Muscle layer of duodenum (tissue), 2 donors: Measurements from ENCODE around the gene ITGA4.

Experiments
- H3K27ac ChIP-seq: one replicate; pipeline ENCODE4 v1.7.0; 2013; ENCODE audit warnings: mild to moderate bottlenecking, low read length
- H3K27me3 ChIP-seq: one replicate; pipeline ENCODE4 v1.7.0; 2013; ENCODE audit warnings: low read depth, mild to moderate bottlenecking, control low read depth, low read length
- H3K36me3 ChIP-seq, 2 donors: one replicate each; pipeline ENCODE4 v1.7.0; 2013; ENCODE audit warnings: low read length in 2 of 2, control low read depth in 1 of 2, mild to moderate bottlenecking in 1 of 2; ENCODE audit not compliant: insufficient read depth in 2 of 2, control insufficient read depth in 1 of 2
- H3K4me1 ChIP-seq, 2 donors: one replicate each; pipeline ENCODE4 v1.7.0; 2013; ENCODE audit warnings: low read length in 2 of 2, mild to moderate bottlenecking in 2 of 2, control low read depth in 1 of 2, moderate library complexity in 1 of 2; ENCODE audit not compliant: insufficient read depth in 2 of 2, control insufficient read depth in 1 of 2
- H3K4me3 ChIP-seq, 2 donors: one replicate each; pipeline ENCODE4 v1.7.0; 2013; ENCODE audit warnings: low read length in 2 of 2, low read depth in 1 of 2, mild to moderate bottlenecking in 1 of 2
- H3K9me3 ChIP-seq, 2 donors: one replicate each; pipeline ENCODE4 v1.7.0; 2013; ENCODE audit warnings: low read length in 2 of 2, control low read depth in 1 of 2, mild to moderate bottlenecking in 1 of 2; ENCODE audit not compliant: control insufficient read depth in 1 of 2
- donor health status: healthy.

ITGA4 gene

GRCh38 chr2:181457121-181457740 lies at the start of gene ITGA4:
Gene ITGA4 (plus strand): TSS chr2:181457386. CDS start chr2:181457655, 269 bp downstream.
- no peaks in the 10 kb centered on the region for H3K27me3 ChIP-seq
- H3K4me3 ChIP-seq: peak within 1 kb of the TSS; percentile 63 to 78
- no peaks in the 10 kb centered on the region for H3K9me3 ChIP-seq
- peaks cover 0 to 24% of the 10 kb centered on the region in 2 donors for H3K4me1 ChIP-seq
- H3K36me3 ChIP-seq: no peaks in the 10 kb centered on the region
- peak within 1 kb of the TSS; percentile 80 for H3K27ac ChIP-seq

GRCh38 chr2:181408861-181409260 lies 48.3 kb upstream of the ITGA4 start:
- Histone ChIP-seq H3K36me3 (no peaks in the 10 kb centered on the region), H3K4me3 (no peak overlapping the region), H3K4me1 (no peaks in the 10 kb centered on the region), H3K27ac (no peak overlapping the region), H3K9me3 (peaks cover 0 to 3% of the 10 kb centered on the region in 2 donors), H3K27me3 (no peaks in the 10 kb centered on the region)

GRCh38 chr2:181411105-181411849 lies 45.9 kb upstream of the ITGA4 start:
- H3K9me3 ChIP-seq: peaks cover 0 to 6% of the 10 kb centered on the region in 2 donors
- no peaks in the 10 kb centered on the region for H3K4me1 ChIP-seq
- no peaks in the 10 kb centered on the region for H3K36me3 ChIP-seq
- H3K27ac ChIP-seq: no peak overlapping the region
- H3K27me3 ChIP-seq: no peaks in the 10 kb centered on the region
- H3K4me3 ChIP-seq: no peak overlapping the region

GRCh38 chr2:181419129-181419855 lies 37.9 kb upstream of the ITGA4 start:
- Histone ChIP-seq H3K27ac (no peak overlapping the region), H3K9me3 (peaks cover 0 to 4% of the 10 kb centered on the region in 2 donors), H3K27me3 (no peaks in the 10 kb centered on the region), H3K4me1 (no peaks in the 10 kb centered on the region), H3K4me3 (no peak overlapping the region), H3K36me3 (no peaks in the 10 kb centered on the region)

GRCh38 chr2:181420259-181421130 lies 36.7 kb upstream of the ITGA4 start:
- Histone ChIP-seq H3K9me3 (peaks cover 0 to 1% of the 10 kb centered on the region in 2 donors), H3K4me1 (no peaks in the 10 kb centered on the region), H3K4me3 (no peak overlapping the region), H3K36me3 (no peaks in the 10 kb centered on the region), H3K27me3 (no peaks in the 10 kb centered on the region), H3K27ac (no peak overlapping the region)

- H3K27me3 ChIP-seq: no peaks in the 10 kb centered on the region
- no peak overlapping the region for H3K27ac ChIP-seq
- H3K4me3 ChIP-seq: no peak overlapping the region
- H3K36me3 ChIP-seq: no peaks in the 10 kb centered on the region
- H3K9me3 ChIP-seq: no peaks in the 10 kb centered on the region
- H3K4me1 ChIP-seq: no peaks in the 10 kb centered on the region
These were observed 36.1 kb upstream of the ITGA4 start for GRCh38 chr2:181421131-181421458.

- H3K4me3 ChIP-seq: no peak overlapping the region
- no peak overlapping the region for H3K27ac ChIP-seq
- H3K4me1 ChIP-seq: no peaks in the 10 kb centered on the region
- H3K9me3 ChIP-seq: no peaks in the 10 kb centered on the region
- H3K27me3 ChIP-seq: no peaks in the 10 kb centered on the region
- H3K36me3 ChIP-seq: no peaks in the 10 kb centered on the region
These were observed 35.7 kb upstream of the ITGA4 start for GRCh38 chr2:181421464-181421863.

GRCh38 chr2:181426672-181427071 lies 30.5 kb upstream of the ITGA4 start:
- no peaks in the 10 kb centered on the region for H3K4me1 ChIP-seq
- no peaks in the 10 kb centered on the region for H3K27me3 ChIP-seq
- H3K9me3 ChIP-seq: no peaks in the 10 kb centered on the region
- H3K36me3 ChIP-seq: no peaks in the 10 kb centered on the region
- H3K4me3 ChIP-seq: no peak overlapping the region
- no peak overlapping the region for H3K27ac ChIP-seq

- H3K27me3 ChIP-seq: no peaks in the 10 kb centered on the region
- no peaks in the 10 kb centered on the region for H3K36me3 ChIP-seq
- no peaks in the 10 kb centered on the region for H3K4me1 ChIP-seq
- H3K4me3 ChIP-seq: no peak overlapping the region
- no peaks in the 10 kb centered on the region for H3K9me3 ChIP-seq
- no peak overlapping the region for H3K27ac ChIP-seq
These were observed 26.6 kb upstream of the ITGA4 start for GRCh38 chr2:181430406-181431118.

GRCh38 chr2:181431674-181432073 lies 25.5 kb upstream of the ITGA4 start:
- no peaks in the 10 kb centered on the region for H3K4me1 ChIP-seq
- no peaks in the 10 kb centered on the region for H3K27me3 ChIP-seq
- no peak overlapping the region for H3K27ac ChIP-seq
- H3K9me3 ChIP-seq: no peaks in the 10 kb centered on the region
- H3K4me3 ChIP-seq: no peak overlapping the region
- H3K36me3 ChIP-seq: no peaks in the 10 kb centered on the region
